NB4 (cell line): ENCODE results near the gene CSNK1D.

Experiments used
- DNase-seq: peaks from one replicate; pipeline ENCODE4 v3.0.0; 2010; ENCODE audit warnings: low read depth
- H3K4me3 ChIP-seq: one replicate; pipeline ENCODE4 v1.5.1; 2011; ENCODE audit warnings: mild to moderate bottlenecking, low read depth, low read length, moderate library complexity
- MYC ChIP-seq: IDR thresholded peaks from 2 replicates; pipeline ENCODE4 v1.6.1; 2011; ENCODE audit warnings: low read depth, low read length
- POLR2A ChIP-seq: IDR thresholded peaks from 2 replicates; pipeline ENCODE4 v1.6.1; 2011; ENCODE audit warnings: mild to moderate bottlenecking; ENCODE audit not compliant: insufficient read length; ENCODE audit errors: extremely low read depth
- TF ChIP-seq, protein P1 (sequence below): IDR thresholded peaks from one replicate; pipeline ENCODE4 v1.5.1; 2012; ENCODE audit warnings: low read depth, low read length
- TF ChIP-seq, protein P2 (sequence below): IDR thresholded peaks from 2 replicates; pipeline ENCODE4 v1.6.1; 2011; ENCODE audit warnings: low read depth, low read length

Gene CSNK1D

DNA sequence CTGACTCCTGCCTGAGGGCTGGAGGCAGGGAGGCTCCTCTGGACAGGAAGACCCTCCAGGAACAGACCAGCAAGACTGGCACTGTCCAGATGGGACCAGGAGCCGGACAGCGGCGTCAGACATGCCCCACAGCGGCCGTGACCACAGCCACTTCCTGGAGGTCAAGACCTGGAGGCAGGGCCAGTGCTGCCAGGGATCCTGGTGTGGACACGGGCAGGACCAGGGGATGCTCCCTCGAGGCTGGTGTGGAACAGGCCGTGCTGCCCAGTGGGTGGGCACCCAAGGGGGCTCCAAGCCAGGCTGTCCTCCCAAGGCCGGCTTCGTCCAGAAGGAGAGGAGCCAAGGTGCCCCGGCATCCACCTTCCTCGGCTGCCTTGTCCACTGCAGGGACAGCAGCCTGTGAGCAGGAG is 56.4 kb downstream of the CSNK1D start:
- H3K4me3 ChIP-seq: peak overlapping the region; percentile 30
- TF ChIP-seq MYC (no peak), POLR2A (peak; percentile 7)
- TF ChIP-seq, protein P1, sequence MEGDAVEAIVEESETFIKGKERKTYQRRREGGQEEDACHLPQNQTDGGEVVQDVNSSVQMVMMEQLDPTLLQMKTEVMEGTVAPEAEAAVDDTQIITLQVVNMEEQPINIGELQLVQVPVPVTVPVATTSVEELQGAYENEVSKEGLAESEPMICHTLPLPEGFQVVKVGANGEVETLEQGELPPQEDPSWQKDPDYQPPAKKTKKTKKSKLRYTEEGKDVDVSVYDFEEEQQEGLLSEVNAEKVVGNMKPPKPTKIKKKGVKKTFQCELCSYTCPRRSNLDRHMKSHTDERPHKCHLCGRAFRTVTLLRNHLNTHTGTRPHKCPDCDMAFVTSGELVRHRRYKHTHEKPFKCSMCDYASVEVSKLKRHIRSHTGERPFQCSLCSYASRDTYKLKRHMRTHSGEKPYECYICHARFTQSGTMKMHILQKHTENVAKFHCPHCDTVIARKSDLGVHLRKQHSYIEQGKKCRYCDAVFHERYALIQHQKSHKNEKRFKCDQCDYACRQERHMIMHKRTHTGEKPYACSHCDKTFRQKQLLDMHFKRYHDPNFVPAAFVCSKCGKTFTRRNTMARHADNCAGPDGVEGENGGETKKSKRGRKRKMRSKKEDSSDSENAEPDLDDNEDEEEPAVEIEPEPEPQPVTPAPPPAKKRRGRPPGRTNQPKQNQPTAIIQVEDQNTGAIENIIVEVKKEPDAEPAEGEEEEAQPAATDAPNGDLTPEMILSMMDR: no peak
- TF ChIP-seq, protein P2, sequence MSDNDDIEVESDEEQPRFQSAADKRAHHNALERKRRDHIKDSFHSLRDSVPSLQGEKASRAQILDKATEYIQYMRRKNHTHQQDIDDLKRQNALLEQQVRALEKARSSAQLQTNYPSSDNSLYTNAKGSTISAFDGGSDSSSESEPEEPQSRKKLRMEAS: no peak

DNA sequence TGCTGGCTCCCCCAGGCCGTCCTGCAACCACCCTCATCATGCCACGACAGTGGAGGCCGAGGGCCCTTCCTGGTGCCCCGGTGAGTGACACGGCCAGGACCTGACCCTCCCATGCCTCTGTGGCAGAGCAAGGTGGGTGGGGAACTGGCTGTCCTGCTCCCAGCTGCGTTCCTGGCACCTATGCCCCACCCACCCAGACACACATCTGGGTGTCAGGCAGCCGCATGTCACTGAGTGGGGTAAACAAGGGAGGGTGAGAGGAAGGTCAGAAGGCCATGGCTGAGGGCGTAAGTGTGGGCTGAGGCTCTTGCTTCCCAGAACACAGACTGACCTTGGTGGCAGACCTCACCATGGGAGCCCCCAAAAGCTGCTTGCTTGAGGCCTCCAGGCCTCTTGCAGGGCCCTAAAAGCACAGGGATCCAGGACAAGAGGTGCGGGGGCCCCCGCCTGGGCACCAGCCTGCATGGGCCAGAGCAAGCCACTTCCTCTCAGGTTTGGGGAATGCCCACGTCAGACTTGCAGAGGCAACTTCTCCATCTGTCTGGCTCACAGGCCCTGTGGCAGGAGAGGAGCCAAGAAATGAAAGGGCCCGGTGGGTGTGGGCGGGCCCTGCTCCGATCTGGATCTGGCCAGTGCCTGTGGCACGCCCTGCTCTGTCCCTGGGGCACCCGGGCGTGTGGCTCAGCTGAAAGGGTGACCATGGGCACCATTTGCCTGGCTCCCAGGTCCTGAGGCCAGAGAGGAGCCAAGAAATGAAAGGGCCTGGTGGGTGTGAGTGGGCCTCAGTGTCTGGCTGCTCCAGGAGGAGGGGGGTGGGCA is 57.0 kb downstream of the CSNK1D start:
- TF ChIP-seq, protein P2: 0 out of 2 replicates have a peak, but pooled peaks have one; percentile 4
- TF ChIP-seq, protein P1: no peak
- TF ChIP-seq POLR2A: peak; percentile 12
- peak; percentile 96 for DNase-seq
- H3K4me3 ChIP-seq: peak overlapping the region; percentile 30

More for the DNA sequence above, 56.4 kb downstream of the CSNK1D start:
- no peak for DNase-seq

DNA sequence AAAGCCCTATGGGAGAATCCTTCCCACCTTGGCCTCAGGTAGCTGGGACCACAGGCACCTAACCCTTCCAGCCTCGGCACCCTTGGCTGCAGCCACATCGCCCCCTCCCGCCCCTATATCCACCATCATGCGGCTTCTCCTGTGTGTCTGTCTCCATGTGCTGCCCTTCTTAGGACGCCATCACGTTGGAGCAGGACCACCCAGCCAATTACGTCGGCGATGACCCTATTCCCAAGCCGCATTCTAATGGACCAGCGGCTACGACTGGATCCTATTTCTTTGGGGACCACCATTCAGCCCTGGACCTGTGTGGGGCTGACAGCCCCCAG is 57.6 kb downstream of the CSNK1D start:
- H3K4me3 ChIP-seq: no peak overlapping the region
- DNase-seq: no peak
- TF ChIP-seq MYC: no peak
- TF ChIP-seq, protein P1: no peak
- TF ChIP-seq POLR2A: no peak
- TF ChIP-seq, protein P2: no peak

DNA sequence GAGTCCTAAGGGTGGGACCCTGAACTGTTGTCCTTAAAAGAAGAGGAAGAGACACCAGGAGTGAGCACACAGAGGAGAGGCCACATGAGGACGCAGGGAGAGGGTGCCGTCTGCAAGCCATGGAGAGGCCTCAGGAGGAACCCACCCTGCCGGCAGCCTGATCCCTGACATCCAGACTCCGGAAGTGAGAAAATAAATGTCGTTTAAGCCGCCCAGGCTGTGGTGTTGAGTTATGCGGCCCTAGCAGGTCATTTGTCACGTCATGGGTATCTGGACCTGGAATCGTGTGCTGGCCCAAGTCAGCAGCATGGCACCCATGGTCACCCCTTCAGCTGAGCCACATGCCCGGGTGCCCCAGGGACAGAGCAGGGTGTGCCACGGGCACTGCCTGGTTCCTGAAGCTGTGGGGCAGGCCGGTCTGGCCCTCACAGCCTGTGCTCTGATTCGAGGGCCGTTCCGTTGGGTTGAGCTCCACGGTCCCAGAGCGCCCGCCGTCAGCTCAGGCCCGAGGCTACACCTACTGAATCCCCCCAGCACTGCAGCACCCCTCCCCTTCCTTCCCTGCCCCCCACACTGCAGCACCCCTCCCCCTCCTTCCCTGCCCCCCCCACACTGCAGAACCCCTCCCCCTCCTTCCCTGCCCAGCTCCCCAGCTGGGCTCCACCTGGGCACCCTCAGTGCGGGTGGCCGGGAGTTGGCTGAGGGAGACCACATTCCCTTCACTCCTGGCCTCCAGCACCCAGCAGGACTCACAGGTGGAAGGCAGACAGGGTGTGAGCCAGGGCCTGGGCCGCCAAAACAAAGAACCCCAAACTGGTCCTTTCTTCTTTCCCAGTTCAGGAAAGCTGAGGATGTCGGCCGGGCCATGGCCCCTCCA is 58.2 kb downstream of the CSNK1D start:
- DNase-seq: peak; percentile 70
- TF ChIP-seq, protein P1: no peak
- TF ChIP-seq POLR2A: no peak
- TF ChIP-seq MYC: no peak
- TF ChIP-seq, protein P2: no peak
- no peak overlapping the region for H3K4me3 ChIP-seq

DNA sequence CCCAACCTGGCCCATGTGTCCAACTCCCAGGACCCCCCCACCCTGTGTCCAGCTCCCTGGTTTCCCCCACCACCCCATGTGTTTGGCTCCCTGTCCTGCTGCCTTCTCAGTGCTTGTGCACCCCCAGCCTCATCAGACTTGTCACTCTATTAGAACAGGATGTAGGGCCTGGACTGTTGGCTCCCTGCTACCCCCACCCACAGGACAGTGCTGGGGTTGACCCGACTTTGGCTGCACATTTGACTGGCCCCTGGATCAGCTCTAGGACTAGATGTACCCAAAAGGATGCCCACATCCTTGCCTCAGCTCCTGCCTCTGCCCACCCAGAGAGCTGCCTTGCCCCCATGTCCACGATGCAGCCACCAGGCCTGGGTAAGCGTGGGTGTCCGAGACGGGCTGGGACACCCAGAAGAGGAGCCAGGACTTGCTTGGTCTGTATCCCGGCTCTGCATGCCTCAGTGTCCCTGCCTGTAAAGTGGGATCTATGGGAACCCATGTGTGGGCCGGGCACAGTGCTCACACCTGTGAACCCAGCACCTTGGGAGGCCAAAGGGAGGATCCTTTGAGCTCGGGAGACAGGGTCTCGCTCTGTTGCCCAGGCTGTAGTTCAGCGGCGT is 59.4 kb downstream of the CSNK1D start:
- TF ChIP-seq MYC (no peak), POLR2A (no peak)
- TF ChIP-seq, protein P1: no peak
- TF ChIP-seq, protein P2: no peak
- no peak overlapping the region for H3K4me3 ChIP-seq
- DNase-seq: peak; percentile 46
